Loucy (cell line): ENCODE measurements around the gene SLC26A8.

Experiments used
- EZH2phosphoT487 ChIP-seq: fragments of 200-600 bp; IDR thresholded peaks from 2 replicates; pipeline ENCODE4 v1.6.1; 2018; ENCODE audit warnings: antibody characterized with exemption, mild to moderate bottlenecking, moderate library complexity, borderline replicate concordance
- TF ChIP-seq, protein P1 (sequence below): fragments of 200-600 bp; sonication (generic); conservative IDR thresholded peaks from 2 replicates; pipeline ENCODE4 v1.5.1; 2014; ENCODE audit warnings: mild to moderate bottlenecking, antibody characterized with exemption, low read length

DNA sequence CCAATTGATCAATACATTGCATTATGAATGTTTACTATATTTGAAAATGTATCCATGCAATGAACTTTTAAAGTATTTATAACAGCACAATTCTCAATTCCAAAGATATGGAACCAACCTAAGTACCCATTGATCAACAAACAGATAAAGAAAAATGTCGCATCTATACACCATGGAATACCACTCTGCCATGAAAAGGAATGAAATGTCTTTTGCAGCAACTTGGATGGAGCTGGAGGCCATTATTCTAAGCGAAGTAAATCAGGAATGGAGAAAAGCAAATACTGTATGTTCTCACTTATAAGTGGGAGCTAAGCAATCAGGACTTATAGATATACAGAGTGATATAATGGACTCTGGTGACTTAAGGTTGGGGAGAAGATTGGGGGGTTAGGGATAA, 126.4 kb downstream of the SLC26A8 start:
- TF ChIP-seq, protein P1, sequence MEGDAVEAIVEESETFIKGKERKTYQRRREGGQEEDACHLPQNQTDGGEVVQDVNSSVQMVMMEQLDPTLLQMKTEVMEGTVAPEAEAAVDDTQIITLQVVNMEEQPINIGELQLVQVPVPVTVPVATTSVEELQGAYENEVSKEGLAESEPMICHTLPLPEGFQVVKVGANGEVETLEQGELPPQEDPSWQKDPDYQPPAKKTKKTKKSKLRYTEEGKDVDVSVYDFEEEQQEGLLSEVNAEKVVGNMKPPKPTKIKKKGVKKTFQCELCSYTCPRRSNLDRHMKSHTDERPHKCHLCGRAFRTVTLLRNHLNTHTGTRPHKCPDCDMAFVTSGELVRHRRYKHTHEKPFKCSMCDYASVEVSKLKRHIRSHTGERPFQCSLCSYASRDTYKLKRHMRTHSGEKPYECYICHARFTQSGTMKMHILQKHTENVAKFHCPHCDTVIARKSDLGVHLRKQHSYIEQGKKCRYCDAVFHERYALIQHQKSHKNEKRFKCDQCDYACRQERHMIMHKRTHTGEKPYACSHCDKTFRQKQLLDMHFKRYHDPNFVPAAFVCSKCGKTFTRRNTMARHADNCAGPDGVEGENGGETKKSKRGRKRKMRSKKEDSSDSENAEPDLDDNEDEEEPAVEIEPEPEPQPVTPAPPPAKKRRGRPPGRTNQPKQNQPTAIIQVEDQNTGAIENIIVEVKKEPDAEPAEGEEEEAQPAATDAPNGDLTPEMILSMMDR = no peak
- no peak for TF ChIP-seq EZH2phosphoT487
